HepG2 (cell line): ENCODE measurements around the gene CORO7. TPM values are rescaled to one million over a fixed set of nuclear protein-coding genes. Genes with fewer than 3 reads are reported as not detected.
A peak's percentile ranks its signal among the peaks of the same experiment; 100 is the strongest.

Source experiments
- ELF4 ChIP-seq: sonication (generic); formaldehyde crosslinking; IDR thresholded peaks from 2 replicates; pipeline ENCODE4 v1.5.0; 2020; ENCODE audit warnings: missing genetic modification reagents, mild to moderate bottlenecking, moderate library complexity, borderline replicate concordance
- FOXA1 ChIP-seq, 2 experiments: fragments of 450-650 bp in 1 of 2; sonication (generic) in 1 of 2; formaldehyde crosslinking in 1 of 2; IDR thresholded peaks; 2 replicates each; pipeline versions ENCODE4 v1.4.0 to v1.6.1; 2016 to 2020; ENCODE audit warnings: missing genetic modification reagents in 1 of 2
- FOXO1 ChIP-seq: sonication (generic); formaldehyde crosslinking; IDR thresholded peaks from 2 replicates; pipeline ENCODE4 v1.4.0; 2020; ENCODE audit warnings: missing genetic modification reagents
- HIVEP1 ChIP-seq: sonication (generic); formaldehyde crosslinking; IDR thresholded peaks from 2 replicates; pipeline ENCODE4 v1.4.0; 2020; ENCODE audit warnings: mild to moderate bottlenecking, missing genetic modification reagents
- HOXA3 ChIP-seq: sonication (generic); formaldehyde crosslinking; IDR thresholded peaks from 2 replicates; pipeline ENCODE4 v1.5.0; 2020; ENCODE audit warnings: missing genetic modification reagents
- ISL2 ChIP-seq: sonication (generic); formaldehyde crosslinking; IDR thresholded peaks from 2 replicates; pipeline ENCODE4 v1.5.0; 2020; ENCODE audit warnings: missing genetic modification reagents
- PHF21A ChIP-seq: sonication (generic); formaldehyde crosslinking; IDR thresholded peaks from 2 replicates; pipeline ENCODE4 v1.5.0; 2020; ENCODE audit warnings: mild to moderate bottlenecking, missing genetic modification reagents
- SIN3A ChIP-seq: IDR thresholded peaks from 2 replicates; pipeline ENCODE4 v1.6.1; 2011; ENCODE audit warnings: low read depth, mild to moderate bottlenecking, control low read depth, low read length, borderline replicate concordance
- WIZ ChIP-seq: sonication (generic); formaldehyde crosslinking; IDR thresholded peaks from 2 replicates; pipeline ENCODE4 v1.5.1; 2020; ENCODE audit warnings: mild to moderate bottlenecking, missing genetic modification reagents
- ZFP1 ChIP-seq: IDR thresholded peaks from 2 replicates; pipeline ENCODE4 v1.6.1; 2016
- ZNF10 ChIP-seq: sonication (generic); formaldehyde crosslinking; IDR thresholded peaks from 2 replicates; pipeline ENCODE4 v1.4.0; 2020; ENCODE audit warnings: mild to moderate bottlenecking, low read depth, missing genetic modification reagents, borderline replicate concordance
- ZNF234 ChIP-seq: sonication (generic); formaldehyde crosslinking; conservative IDR thresholded peaks from 2 replicates; pipeline ENCODE4 v1.5.1; 2020; ENCODE audit warnings: mild to moderate bottlenecking, missing genetic modification reagents
- ZNF543 ChIP-seq: sonication (generic); formaldehyde crosslinking; IDR thresholded peaks from 2 replicates; pipeline ENCODE4 v1.4.0; 2020; ENCODE audit warnings: mild to moderate bottlenecking, missing genetic modification reagents
- ZNF788 ChIP-seq: sonication (generic); formaldehyde crosslinking; IDR thresholded peaks from 2 replicates; pipeline ENCODE4 v1.5.0; 2020; ENCODE audit warnings: mild to moderate bottlenecking, missing genetic modification reagents, borderline replicate concordance
- polyA plus RNA-seq, 8 experiments: library from polyadenylated mRNA; depleted of rRNA in 3 of 8; stranded (reverse) in 7 of 8; unstranded in 1 of 8; fragments of >200 nt; fragmentation: Illumina TruSeq in 4 of 8; extraction: Trizol in 4 of 8; gene quantifications; 2 replicates each; pipeline versions ENCODE4 v1.2.1 to v1.2.3, GENCODE V29; 2011 to 2016; ENCODE audit warnings: low read depth in 4 of 8, missing spikeins in 1 of 8, mixed read lengths in 1 of 8; ENCODE audit not compliant: insufficient read depth in 1 of 8
- total RNA-seq, 5 experiments: library from RNA; depleted of rRNA; stranded (reverse); fragments of >200 nt; fragmentation: Illumina TruSeq; extraction: Trizol; gene quantifications; 2 replicates each; pipeline ENCODE4 v1.2.3, GENCODE V29; 2016; ENCODE audit warnings: low read depth in 1 of 5
- TF ChIP-seq, protein P1 (sequence below): sonication (generic); formaldehyde crosslinking; IDR thresholded peaks from 2 replicates; pipeline ENCODE4 v1.5.0; 2020; ENCODE audit warnings: missing genetic modification reagents
- TF ChIP-seq, protein P2 (sequence below): sonication (generic); formaldehyde crosslinking; IDR thresholded peaks from 2 replicates; pipeline ENCODE4 v1.9.0; 2021; ENCODE audit warnings: mild to moderate bottlenecking, missing genetic modification reagents
- TF ChIP-seq, protein P3 (sequence below): IDR thresholded peaks from 2 replicates; pipeline ENCODE4 v1.6.1; 2016; ENCODE audit warnings: low read depth
- TF ChIP-seq, protein P4 (sequence below): sonication (generic); formaldehyde crosslinking; IDR thresholded peaks from 2 replicates; pipeline ENCODE4 v1.5.0; 2020; ENCODE audit warnings: mild to moderate bottlenecking, missing genetic modification reagents, moderate library complexity

Gene CORO7
- total and polyA plus RNA-seq, 2 of the 13 experiments (the other 11 are each of a cell fraction or from before 2014, with no cell fraction given), result 9.9 to 14.3 TPM

DNA sequence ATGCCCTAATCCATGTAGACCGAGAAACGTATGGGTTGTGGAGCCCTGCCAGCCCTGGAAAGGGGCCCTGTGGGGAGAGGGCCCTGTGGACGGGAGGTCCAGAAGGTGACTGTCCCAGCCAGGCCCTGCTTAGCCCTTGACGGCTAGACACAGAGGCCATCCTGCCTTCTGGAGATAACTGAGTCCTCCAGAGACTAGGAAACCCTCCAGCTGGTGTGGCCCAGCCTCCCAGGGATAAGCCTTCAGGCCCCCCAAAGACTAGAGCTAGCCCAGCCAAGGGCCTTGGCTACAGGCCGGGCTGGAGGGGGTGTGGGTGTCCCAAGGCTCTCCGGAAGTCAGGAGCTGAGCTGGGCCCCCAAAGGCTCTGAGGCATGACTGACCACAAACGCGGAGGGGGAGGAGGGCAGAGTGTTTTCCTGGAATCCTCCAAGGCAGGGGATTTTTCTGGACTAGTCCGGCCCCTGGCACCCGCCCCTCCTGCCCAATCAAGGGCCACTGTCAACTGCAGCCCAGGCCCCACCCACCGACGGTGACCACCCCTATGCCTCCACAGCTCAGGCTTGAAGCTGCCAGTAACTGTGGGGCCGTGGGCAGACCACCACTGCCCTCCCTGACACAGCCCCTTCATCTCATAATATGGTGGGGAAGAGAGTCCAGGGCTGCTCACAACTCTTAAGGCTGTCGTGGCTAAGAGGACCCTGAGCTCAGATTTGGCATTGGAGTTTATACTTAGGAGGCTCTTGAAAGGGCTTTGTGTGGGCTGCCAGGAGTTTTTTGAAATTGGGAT is 45.6 kb downstream of the CORO7 start (continued):
- TF ChIP-seq, protein P1, sequence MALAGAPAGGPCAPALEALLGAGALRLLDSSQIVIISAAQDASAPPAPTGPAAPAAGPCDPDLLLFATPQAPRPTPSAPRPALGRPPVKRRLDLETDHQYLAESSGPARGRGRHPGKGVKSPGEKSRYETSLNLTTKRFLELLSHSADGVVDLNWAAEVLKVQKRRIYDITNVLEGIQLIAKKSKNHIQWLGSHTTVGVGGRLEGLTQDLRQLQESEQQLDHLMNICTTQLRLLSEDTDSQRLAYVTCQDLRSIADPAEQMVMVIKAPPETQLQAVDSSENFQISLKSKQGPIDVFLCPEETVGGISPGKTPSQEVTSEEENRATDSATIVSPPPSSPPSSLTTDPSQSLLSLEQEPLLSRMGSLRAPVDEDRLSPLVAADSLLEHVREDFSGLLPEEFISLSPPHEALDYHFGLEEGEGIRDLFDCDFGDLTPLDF (CRISPR knock-in tag), result no peak
- TF ChIP-seq ZFP1 (CRISPR knock-in tag) (0 out of 2 replicates have a peak, but pooled peaks have one; percentile 23), FOXO1 (peak; percentile 57), PHF21A (peak; percentile 60; the same call in 1 of the 2 replicates), ELF4 (no peak), ZNF543 (CRISPR knock-in tag) (0 out of 2 replicates have a peak, but pooled peaks have one; percentile 48), HIVEP1 (CRISPR knock-in tag) (peak; percentile 52; the same call in 1 of the 2 replicates), SIN3A (peak; percentile 30; the same call in 1 of the 2 replicates), FOXA1 (IDR thresholded peaks at IDR 0.05) (no peak), FOXA1 (CRISPR knock-in tag; IDR thresholded peaks at IDR 0.05) (no peak), ZNF788 (CRISPR knock-in tag) (no peak), ZNF234 (CRISPR knock-in tag) (no peak), HOXA3 (peak; percentile 34; the same call in 1 of the 2 replicates), ZNF10 (CRISPR knock-in tag) (no peak), ISL2 (CRISPR knock-in tag) (0 out of 2 replicates have a peak, but pooled peaks have one; percentile 14), WIZ (no peak)
- TF ChIP-seq, protein P2, sequence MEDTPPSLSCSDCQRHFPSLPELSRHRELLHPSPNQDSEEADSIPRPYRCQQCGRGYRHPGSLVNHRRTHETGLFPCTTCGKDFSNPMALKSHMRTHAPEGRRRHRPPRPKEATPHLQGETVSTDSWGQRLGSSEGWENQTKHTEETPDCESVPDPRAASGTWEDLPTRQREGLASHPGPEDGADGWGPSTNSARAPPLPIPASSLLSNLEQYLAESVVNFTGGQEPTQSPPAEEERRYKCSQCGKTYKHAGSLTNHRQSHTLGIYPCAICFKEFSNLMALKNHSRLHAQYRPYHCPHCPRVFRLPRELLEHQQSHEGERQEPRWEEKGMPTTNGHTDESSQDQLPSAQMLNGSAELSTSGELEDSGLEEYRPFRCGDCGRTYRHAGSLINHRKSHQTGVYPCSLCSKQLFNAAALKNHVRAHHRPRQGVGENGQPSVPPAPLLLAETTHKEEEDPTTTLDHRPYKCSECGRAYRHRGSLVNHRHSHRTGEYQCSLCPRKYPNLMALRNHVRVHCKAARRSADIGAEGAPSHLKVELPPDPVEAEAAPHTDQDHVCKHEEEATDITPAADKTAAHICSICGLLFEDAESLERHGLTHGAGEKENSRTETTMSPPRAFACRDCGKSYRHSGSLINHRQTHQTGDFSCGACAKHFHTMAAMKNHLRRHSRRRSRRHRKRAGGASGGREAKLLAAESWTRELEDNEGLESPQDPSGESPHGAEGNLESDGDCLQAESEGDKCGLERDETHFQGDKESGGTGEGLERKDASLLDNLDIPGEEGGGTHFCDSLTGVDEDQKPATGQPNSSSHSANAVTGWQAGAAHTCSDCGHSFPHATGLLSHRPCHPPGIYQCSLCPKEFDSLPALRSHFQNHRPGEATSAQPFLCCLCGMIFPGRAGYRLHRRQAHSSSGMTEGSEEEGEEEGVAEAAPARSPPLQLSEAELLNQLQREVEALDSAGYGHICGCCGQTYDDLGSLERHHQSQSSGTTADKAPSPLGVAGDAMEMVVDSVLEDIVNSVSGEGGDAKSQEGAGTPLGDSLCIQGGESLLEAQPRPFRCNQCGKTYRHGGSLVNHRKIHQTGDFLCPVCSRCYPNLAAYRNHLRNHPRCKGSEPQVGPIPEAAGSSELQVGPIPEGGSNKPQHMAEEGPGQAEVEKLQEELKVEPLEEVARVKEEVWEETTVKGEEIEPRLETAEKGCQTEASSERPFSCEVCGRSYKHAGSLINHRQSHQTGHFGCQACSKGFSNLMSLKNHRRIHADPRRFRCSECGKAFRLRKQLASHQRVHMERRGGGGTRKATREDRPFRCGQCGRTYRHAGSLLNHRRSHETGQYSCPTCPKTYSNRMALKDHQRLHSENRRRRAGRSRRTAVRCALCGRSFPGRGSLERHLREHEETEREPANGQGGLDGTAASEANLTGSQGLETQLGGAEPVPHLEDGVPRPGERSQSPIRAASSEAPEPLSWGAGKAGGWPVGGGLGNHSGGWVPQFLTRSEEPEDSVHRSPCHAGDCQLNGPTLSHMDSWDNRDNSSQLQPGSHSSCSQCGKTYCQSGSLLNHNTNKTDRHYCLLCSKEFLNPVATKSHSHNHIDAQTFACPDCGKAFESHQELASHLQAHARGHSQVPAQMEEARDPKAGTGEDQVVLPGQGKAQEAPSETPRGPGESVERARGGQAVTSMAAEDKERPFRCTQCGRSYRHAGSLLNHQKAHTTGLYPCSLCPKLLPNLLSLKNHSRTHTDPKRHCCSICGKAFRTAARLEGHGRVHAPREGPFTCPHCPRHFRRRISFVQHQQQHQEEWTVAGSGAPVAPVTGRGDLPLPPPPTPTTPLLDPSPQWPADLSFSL (CRISPR knock-in tag), result no peak
- TF ChIP-seq, protein P3, sequence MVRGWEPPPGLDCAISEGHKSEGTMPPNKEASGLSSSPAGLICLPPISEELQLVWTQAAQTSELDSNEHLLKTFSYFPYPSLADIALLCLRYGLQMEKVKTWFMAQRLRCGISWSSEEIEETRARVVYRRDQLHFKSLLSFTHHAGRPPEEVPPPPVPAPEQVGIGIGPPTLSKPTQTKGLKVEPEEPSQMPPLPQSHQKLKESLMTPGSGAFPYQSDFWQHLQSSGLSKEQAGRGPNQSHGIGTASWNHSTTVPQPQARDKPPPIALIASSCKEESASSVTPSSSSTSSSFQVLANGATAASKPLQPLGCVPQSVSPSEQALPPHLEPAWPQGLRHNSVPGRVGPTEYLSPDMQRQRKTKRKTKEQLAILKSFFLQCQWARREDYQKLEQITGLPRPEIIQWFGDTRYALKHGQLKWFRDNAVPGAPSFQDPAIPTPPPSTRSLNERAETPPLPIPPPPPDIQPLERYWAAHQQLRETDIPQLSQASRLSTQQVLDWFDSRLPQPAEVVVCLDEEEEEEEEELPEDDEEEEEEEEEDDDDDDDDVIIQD (CRISPR knock-in tag), result no peak
- TF ChIP-seq, protein P4, sequence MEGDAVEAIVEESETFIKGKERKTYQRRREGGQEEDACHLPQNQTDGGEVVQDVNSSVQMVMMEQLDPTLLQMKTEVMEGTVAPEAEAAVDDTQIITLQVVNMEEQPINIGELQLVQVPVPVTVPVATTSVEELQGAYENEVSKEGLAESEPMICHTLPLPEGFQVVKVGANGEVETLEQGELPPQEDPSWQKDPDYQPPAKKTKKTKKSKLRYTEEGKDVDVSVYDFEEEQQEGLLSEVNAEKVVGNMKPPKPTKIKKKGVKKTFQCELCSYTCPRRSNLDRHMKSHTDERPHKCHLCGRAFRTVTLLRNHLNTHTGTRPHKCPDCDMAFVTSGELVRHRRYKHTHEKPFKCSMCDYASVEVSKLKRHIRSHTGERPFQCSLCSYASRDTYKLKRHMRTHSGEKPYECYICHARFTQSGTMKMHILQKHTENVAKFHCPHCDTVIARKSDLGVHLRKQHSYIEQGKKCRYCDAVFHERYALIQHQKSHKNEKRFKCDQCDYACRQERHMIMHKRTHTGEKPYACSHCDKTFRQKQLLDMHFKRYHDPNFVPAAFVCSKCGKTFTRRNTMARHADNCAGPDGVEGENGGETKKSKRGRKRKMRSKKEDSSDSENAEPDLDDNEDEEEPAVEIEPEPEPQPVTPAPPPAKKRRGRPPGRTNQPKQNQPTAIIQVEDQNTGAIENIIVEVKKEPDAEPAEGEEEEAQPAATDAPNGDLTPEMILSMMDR (CRISPR knock-in tag), result 0 out of 2 replicates have a peak, but pooled peaks have one; percentile 4
